CD14-positive monocyte (primary cell): ENCODE results near the gene CHRNB2. TPM values are rescaled to one million over a fixed set of nuclear protein-coding genes. Genes with fewer than 3 reads are reported as not detected.

Experiments used
- DNase-seq, 3 donors: peaks; one replicate each; pipeline ENCODE4 v3.0.0-alpha.2; 2011 to 2022
- H2AFZ ChIP-seq: 2 replicates; pipeline ENCODE4 v1.6.0; 2012; ENCODE audit warnings: mild to moderate bottlenecking, low read depth, low read length, inconsistent platforms; ENCODE audit not compliant: insufficient read depth, poor library complexity, severe bottlenecking
- H3K27ac ChIP-seq, 2 donors: 1 replicate in 1 of 2; 2 replicates in 1 of 2; pipeline ENCODE4 v1.5.1; 2012 to 2013; ENCODE audit warnings: low read length in 2 of 2, control low read depth in 1 of 2, inconsistent platforms in 1 of 2, low read depth in 1 of 2, mild to moderate bottlenecking in 1 of 2
- H3K27me3 ChIP-seq, 2 donors: one replicate each; pipeline versions ENCODE4 v1.6.0 to v1.6.1; 2011 to 2013; ENCODE audit warnings: low read length in 2 of 2; ENCODE audit not compliant: control insufficient read depth in 2 of 2, insufficient read depth in 2 of 2
- H3K36me3 ChIP-seq, 2 donors: replicated peaks in 1 of 2; 1 replicate in 1 of 2; 2 replicates in 1 of 2; pipeline versions ENCODE4 v1.5.1 to v1.6.1; 2012 to 2013; ENCODE audit warnings: low read length in 2 of 2, control low read depth in 1 of 2, inconsistent platforms in 1 of 2, mild to moderate bottlenecking in 1 of 2; ENCODE audit not compliant: insufficient read depth in 2 of 2, control insufficient read depth in 1 of 2
- H3K4me1 ChIP-seq, 2 donors: 1 replicate in 1 of 2; 2 replicates in 1 of 2; pipeline versions ENCODE4 v1.5.1 to v1.6.1; 2012 to 2013; ENCODE audit warnings: low read length in 2 of 2, control low read depth in 1 of 2, inconsistent platforms in 1 of 2, mild to moderate bottlenecking in 1 of 2, moderate library complexity in 1 of 2; ENCODE audit not compliant: insufficient read depth in 2 of 2, control insufficient read depth in 1 of 2
- H3K4me2 ChIP-seq: replicated peaks from 2 replicates; pipeline ENCODE3; 2012; ENCODE audit warnings: low read length, moderate library complexity, mild to moderate bottlenecking; ENCODE audit not compliant: poor library complexity, severe bottlenecking; ENCODE audit errors: extremely low read depth
- H3K4me3 ChIP-seq, 3 experiments: fragments of 200-600 bp in 1 of 3; sonication (generic) in 1 of 3; replicated peaks in 1 of 3; 1 replicate in 2 of 3; 2 replicates in 1 of 3; pipeline ENCODE4 v1.5.1; 2011 to 2013; ENCODE audit warnings: low read length in 3 of 3, mild to moderate bottlenecking in 3 of 3, control low read depth in 2 of 3, low read depth in 2 of 3, inconsistent platforms in 1 of 3, moderate library complexity in 1 of 3
- H3K79me2 ChIP-seq: 2 replicates; pipeline ENCODE4 v1.6.0; 2012; ENCODE audit warnings: mild to moderate bottlenecking, control low read depth, inconsistent platforms, low read length, moderate library complexity; ENCODE audit not compliant: insufficient read depth
- H3K9ac ChIP-seq: 2 replicates; pipeline ENCODE4 v1.6.0; 2017; ENCODE audit warnings: low read length, mild to moderate bottlenecking; ENCODE audit not compliant: insufficient read depth, poor library complexity, severe bottlenecking
- H3K9me3 ChIP-seq, 2 donors: replicated peaks in 1 of 2; 1 replicate in 1 of 2; 2 replicates in 1 of 2; pipeline versions ENCODE4 v1.5.1 to v1.6.1; 2012 to 2013; ENCODE audit warnings: low read length in 2 of 2, control low read depth in 1 of 2; ENCODE audit not compliant: control insufficient read depth in 1 of 2, insufficient read depth in 1 of 2
- H4K20me1 ChIP-seq: 2 replicates; pipeline ENCODE4 v1.6.0; 2012; ENCODE audit warnings: mild to moderate bottlenecking, low read length, control low read depth, moderate library complexity; ENCODE audit not compliant: insufficient read depth
- H3K27ac Mint-ChIP-seq, 7 donors: one replicate each; pipeline ENCODE4 v1.8.0; 2020; ENCODE audit warnings: mild to moderate bottlenecking in 7 of 7, mixed read lengths in 7 of 7, moderate library complexity in 6 of 7, inconsistent platforms in 2 of 7
- H3K27me3 Mint-ChIP-seq, 3 donors: one replicate each; pipeline ENCODE4 v1.8.0; 2021 to 2022; ENCODE audit warnings: low read depth in 3 of 3, mild to moderate bottlenecking in 3 of 3, mixed read lengths in 3 of 3, moderate library complexity in 3 of 3, inconsistent platforms in 1 of 3
- H3K36me3 Mint-ChIP-seq, 2 donors: one replicate each; pipeline ENCODE4 v1.8.0; 2020; ENCODE audit warnings: mixed read lengths in 2 of 2, inconsistent platforms in 1 of 2, mild to moderate bottlenecking in 1 of 2
- H3K4me1 Mint-ChIP-seq: one replicate; pipeline ENCODE4 v1.8.0; 2020; ENCODE audit warnings: mild to moderate bottlenecking, mixed read lengths
- H3K4me3 Mint-ChIP-seq, 2 donors: one replicate each; pipeline ENCODE4 v1.8.0; 2020; ENCODE audit warnings: mild to moderate bottlenecking in 2 of 2, mixed read lengths in 2 of 2, moderate library complexity in 1 of 2
- H3K9me3 Mint-ChIP-seq, 7 donors: one replicate each; pipeline ENCODE4 v1.8.0; 2020 to 2022; ENCODE audit warnings: mixed read lengths in 7 of 7, mild to moderate bottlenecking in 6 of 7, moderate library complexity in 6 of 7, inconsistent platforms in 2 of 7
- WGBS: methylation state at CpG from one replicate; pipeline ENCODE4 v1.1.5; 2013; ENCODE audit warnings: missing lambda C conversion rate; ENCODE audit not compliant: insufficient coverage; 5-methylcytosine and 5-hydroxymethylcytosine counted together
- intact Hi-C, 2 donors: fragments of 100-400 bp; cut with micrococcal nuclease; formaldehyde crosslinking; loops; one replicate each; pipeline versions ENCODE4 v1.15.0 to v1.15.1; 2023
- polyA plus RNA-seq, 3 donors: library from polyadenylated mRNA; depleted of rRNA in 1 of 3; unstranded in 2 of 3; stranded (reverse) in 1 of 3; fragments of 300-500 nt in 2 of 3; fragments of >200 nt in 1 of 3; fragmentation: Illumina TruSeq in 2 of 3; gene quantifications; 1 replicate in 2 of 3; 2 replicates in 1 of 3; pipeline ENCODE4 v1.2.3, GENCODE V29; 2012 to 2021
- TF ChIP-seq, protein P1 (sequence below): fragments of 200-600 bp; IDR thresholded peaks from one replicate; pipeline ENCODE4 v1.8.0; 2022; ENCODE audit warnings: antibody characterized with exemption, mild to moderate bottlenecking

Gene CHRNB2
- polyA plus RNA-seq, 3 donors: 0.05 TPM; not detected in 2

DNA sequence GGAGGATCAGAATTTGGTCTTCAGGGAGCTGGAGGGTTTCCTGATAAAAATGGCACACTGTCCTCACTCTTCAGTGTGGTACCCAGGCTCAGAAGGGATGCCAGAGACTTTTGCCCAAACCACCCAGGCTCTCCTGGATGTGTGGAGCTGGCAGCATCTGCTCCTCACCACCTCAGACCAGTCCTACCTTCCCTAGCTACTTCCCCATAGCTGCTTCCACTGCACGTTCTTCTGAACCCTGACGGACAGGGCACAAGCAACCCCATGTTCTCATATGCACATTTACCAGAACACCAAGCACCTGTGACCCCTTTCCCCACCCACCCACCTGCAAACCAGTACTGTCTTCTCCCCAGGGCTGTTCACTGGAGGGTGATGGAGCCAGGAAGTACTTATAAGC, 35.7 kb downstream of the CHRNB2 start:
- peak overlapping the region in 4 of 7 donors; percentile 9 to 97 (median 64) for H3K27ac Mint-ChIP-seq
- 60% methylated on average over 1 of the region's 2 CpGs for WGBS
- Histone ChIP-seq H3K79me2 (peaks cover 94% of the 10 kb centered on the region), H3K9me3 (no peaks in the 10 kb centered on the region), H4K20me1 (peaks cover 82% of the 10 kb centered on the region), H3K36me3 (peaks cover 47 to 76% of the 10 kb centered on the region in 2 donors), H3K4me3 (no peak overlapping the region), H3K4me1 (peaks cover 14 to 19% of the 10 kb centered on the region in 2 donors), H3K9ac (no peak overlapping the region), H2AFZ (no peak overlapping the region), H3K27me3 (no peaks in the 10 kb centered on the region), H3K4me2 (no peak overlapping the region), H3K27ac (peak overlapping the region in 1 of 2 donors; percentile 20)
- no peak overlapping the region for H3K4me3 Mint-ChIP-seq
- no peak for DNase-seq
- TF ChIP-seq, protein P1, sequence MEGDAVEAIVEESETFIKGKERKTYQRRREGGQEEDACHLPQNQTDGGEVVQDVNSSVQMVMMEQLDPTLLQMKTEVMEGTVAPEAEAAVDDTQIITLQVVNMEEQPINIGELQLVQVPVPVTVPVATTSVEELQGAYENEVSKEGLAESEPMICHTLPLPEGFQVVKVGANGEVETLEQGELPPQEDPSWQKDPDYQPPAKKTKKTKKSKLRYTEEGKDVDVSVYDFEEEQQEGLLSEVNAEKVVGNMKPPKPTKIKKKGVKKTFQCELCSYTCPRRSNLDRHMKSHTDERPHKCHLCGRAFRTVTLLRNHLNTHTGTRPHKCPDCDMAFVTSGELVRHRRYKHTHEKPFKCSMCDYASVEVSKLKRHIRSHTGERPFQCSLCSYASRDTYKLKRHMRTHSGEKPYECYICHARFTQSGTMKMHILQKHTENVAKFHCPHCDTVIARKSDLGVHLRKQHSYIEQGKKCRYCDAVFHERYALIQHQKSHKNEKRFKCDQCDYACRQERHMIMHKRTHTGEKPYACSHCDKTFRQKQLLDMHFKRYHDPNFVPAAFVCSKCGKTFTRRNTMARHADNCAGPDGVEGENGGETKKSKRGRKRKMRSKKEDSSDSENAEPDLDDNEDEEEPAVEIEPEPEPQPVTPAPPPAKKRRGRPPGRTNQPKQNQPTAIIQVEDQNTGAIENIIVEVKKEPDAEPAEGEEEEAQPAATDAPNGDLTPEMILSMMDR: no peak
- H3K27me3 Mint-ChIP-seq: no peaks in the 10 kb centered on the region
- intact Hi-C loops: no loop called here
- H3K9me3 Mint-ChIP-seq: no peaks in the 10 kb centered on the region
- peaks cover 40% of the 10 kb centered on the region for H3K4me1 Mint-ChIP-seq
- peaks cover 62 to 70% of the 10 kb centered on the region in 2 donors for H3K36me3 Mint-ChIP-seq

DNA sequence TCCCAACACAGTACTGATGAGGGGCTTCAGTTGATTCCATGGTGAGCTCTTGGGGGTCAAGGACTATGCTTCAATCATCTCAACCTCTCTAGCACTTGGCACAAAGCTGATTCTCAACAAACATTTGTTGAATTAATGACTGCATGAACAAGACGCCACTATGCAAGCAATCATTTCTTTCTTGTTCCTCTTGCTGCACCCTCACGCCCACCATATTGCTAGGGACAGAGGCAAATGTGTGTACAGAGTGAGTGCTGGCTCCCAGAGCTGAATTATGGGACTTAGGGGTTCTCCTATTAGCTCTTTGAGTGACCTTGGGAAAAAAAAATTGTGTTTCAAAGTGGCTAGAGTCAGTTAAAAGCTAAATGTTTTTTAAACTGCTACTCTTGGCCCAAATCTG, 38.0 kb downstream of the CHRNB2 start:
- intact Hi-C loops: loop anchor here in 1 of 2 donors (5.0 kb wide), 1 partner anchor 48 kb away; the partner anchor contains the start of gene UBE2Q1
- Histone ChIP-seq H3K4me1 (peaks cover 33 to 39% of the 10 kb centered on the region in 2 donors), H3K36me3 (peaks cover 27 to 55% of the 10 kb centered on the region in 2 donors), H2AFZ (no peak overlapping the region), H4K20me1 (peaks cover 60% of the 10 kb centered on the region), H3K27me3 (no peaks in the 10 kb centered on the region), H3K9ac (no peak overlapping the region), H3K4me3 (no peak overlapping the region), H3K4me2 (no peak overlapping the region), H3K79me2 (peaks cover 96% of the 10 kb centered on the region), H3K27ac (peak overlapping the region in 1 of 2 donors; percentile 20), H3K9me3 (no peaks in the 10 kb centered on the region)
- Mint-ChIP-seq H3K27ac (peak overlapping the region in 3 of 7 donors; percentile 20 to 97 (median 84)), H3K4me1 (peaks cover 58% of the 10 kb centered on the region), H3K36me3 (peaks cover 47 to 51% of the 10 kb centered on the region in 2 donors), H3K9me3 (no peaks in the 10 kb centered on the region), H3K4me3 (no peak overlapping the region), H3K27me3 (no peaks in the 10 kb centered on the region)
- WGBS: no CpG with 5 or more reads among the region's 2 CpGs
- no peak for DNase-seq
- TF ChIP-seq, protein P1: no peak
